Stimulated activated CD4-positive, alpha-beta T cell treated with anti-CD3 and anti-CD28 coated beads, TNF-alpha, amount 100 ng/mL, for 24 hours (primary cell): ENCODE data around the gene TMEM233.

Source experiments
- DNase-seq, 3 experiments: peaks; one replicate each; pipeline ENCODE4 v3.0.0-alpha.2; 2020; ENCODE audit warnings: low read depth in 3 of 3

TMEM233 gene

GRCh38 chr12:119681728-119682638, 88.4 kb downstream of the TMEM233 start:
- no peak for DNase-seq

GRCh38 chr12:119682639-119683252, 89.2 kb downstream of the TMEM233 start:
- no peak for DNase-seq

GRCh38 chr12:119683413-119683812, 89.8 kb downstream of the TMEM233 start:
- no peak for DNase-seq

GRCh38 chr12:119683816-119684215, 90.2 kb downstream of the TMEM233 start:
- no peak for DNase-seq

GRCh38 chr12:119684711-119685369, 91.3 kb downstream of the TMEM233 start:
- DNase-seq, result no peak

GRCh38 chr12:119685375-119685774, 91.8 kb downstream of the TMEM233 start:
- DNase-seq, result no peak

GRCh38 chr12:119686355-119686754, 92.8 kb downstream of the TMEM233 start:
- no peak for DNase-seq

GRCh38 chr12:119686776-119687175, 93.2 kb downstream of the TMEM233 start:
- no peak for DNase-seq

- no peak for DNase-seq
Measured at GRCh38 chr12:119687406-119687805, 93.8 kb downstream of the TMEM233 start.

- DNase-seq, result no peak
Measured at GRCh38 chr12:119687879-119688278, 94.3 kb downstream of the TMEM233 start.

GRCh38 chr12:119689935-119690500, 96.4 kb downstream of the TMEM233 start:
- DNase-seq, result no peak

- DNase-seq, result no peak
Measured at GRCh38 chr12:119691202-119691810, 97.7 kb downstream of the TMEM233 start.

- DNase-seq, result no peak
Measured at GRCh38 chr12:119692410-119692809, 98.8 kb downstream of the TMEM233 start.
